ENCODE measurements around the gene BBS9. TPM values are rescaled to one million over a fixed set of nuclear protein-coding genes. Genes with fewer than 3 reads are reported as not detected.

Gene BBS9
- total RNA-seq, 1 experiment from 2014 or later = 5.1 TPM

- Mint-ChIP-seq H3K4me3 (ENCODE audit: unreplicated experiment) (no peak overlapping the region), H3K27me3 (ENCODE audit: insufficient read depth, unreplicated experiment) (no peaks in the 10 kb centered on the region), H3K4me1 (ENCODE audit: insufficient read depth, unreplicated experiment) (no peaks in the 10 kb centered on the region), H3K27ac (ENCODE audit: low read depth, unreplicated experiment) (no peak overlapping the region), H3K36me3 (ENCODE audit: insufficient read depth, unreplicated experiment) (no peaks in the 10 kb centered on the region), H3K9me3 (ENCODE audit: unreplicated experiment) (no peaks in the 10 kb centered on the region)
- TF ChIP-seq CTCF (IDR thresholded peaks at IDR 0.05; ENCODE audit: unreplicated experiment) = no peak
- CTCF ChIA-PET = no interaction called here
- no TSS peak for BruUV-seq (replicated peaks)
- DNase-seq (ENCODE audit: unreplicated experiment) = no peak
- intact Hi-C loops (cut with micrococcal nuclease) = no loop called here
- POLR2A ChIA-PET = no interaction called here
Observed at GRCh38 chr7:33590916-33591315, 461.6 kb downstream of the BBS9 start.

- no peak for DNase-seq (ENCODE audit: unreplicated experiment)
- Mint-ChIP-seq H3K27me3 (ENCODE audit: insufficient read depth, unreplicated experiment) (no peaks in the 10 kb centered on the region), H3K36me3 (ENCODE audit: insufficient read depth, unreplicated experiment) (no peaks in the 10 kb centered on the region), H3K27ac (ENCODE audit: low read depth, unreplicated experiment) (no peak overlapping the region), H3K9me3 (ENCODE audit: unreplicated experiment) (no peaks in the 10 kb centered on the region), H3K4me1 (ENCODE audit: insufficient read depth, unreplicated experiment) (no peaks in the 10 kb centered on the region), H3K4me3 (ENCODE audit: unreplicated experiment) (no peak overlapping the region)
- BruUV-seq (replicated peaks) = no TSS peak
- CTCF ChIA-PET = no interaction called here
- intact Hi-C loops (cut with micrococcal nuclease) = no loop called here
- no peak for TF ChIP-seq CTCF (IDR thresholded peaks at IDR 0.05; ENCODE audit: unreplicated experiment)
- POLR2A ChIA-PET = no interaction called here
Observed at GRCh38 chr7:33591490-33591889, 462.1 kb downstream of the BBS9 start.

- DNase-seq (ENCODE audit: unreplicated experiment) = no peak
- Mint-ChIP-seq H3K27ac (ENCODE audit: low read depth, unreplicated experiment) (no peak overlapping the region), H3K4me3 (ENCODE audit: unreplicated experiment) (no peak overlapping the region), H3K36me3 (ENCODE audit: insufficient read depth, unreplicated experiment) (no peaks in the 10 kb centered on the region), H3K9me3 (ENCODE audit: unreplicated experiment) (no peaks in the 10 kb centered on the region), H3K4me1 (ENCODE audit: insufficient read depth, unreplicated experiment) (no peaks in the 10 kb centered on the region), H3K27me3 (ENCODE audit: insufficient read depth, unreplicated experiment) (no peaks in the 10 kb centered on the region)
- TF ChIP-seq CTCF (IDR thresholded peaks at IDR 0.05; ENCODE audit: unreplicated experiment) = no peak
- BruUV-seq (replicated peaks) = no TSS peak
- ChIA-PET POLR2A (no interaction called here), CTCF (no interaction called here)
- intact Hi-C loops (cut with micrococcal nuclease) = no loop called here
Observed at GRCh38 chr7:33592718-33593117, 463.4 kb downstream of the BBS9 start.

GRCh38 chr7:33593611-33594010 is 464.2 kb downstream of the BBS9 start:
- no peak for DNase-seq (ENCODE audit: unreplicated experiment)
- intact Hi-C loops (cut with micrococcal nuclease) = no loop called here
- Mint-ChIP-seq H3K4me1 (ENCODE audit: insufficient read depth, unreplicated experiment) (no peaks in the 10 kb centered on the region), H3K36me3 (ENCODE audit: insufficient read depth, unreplicated experiment) (no peaks in the 10 kb centered on the region), H3K4me3 (ENCODE audit: unreplicated experiment) (no peak overlapping the region), H3K27ac (ENCODE audit: low read depth, unreplicated experiment) (no peak overlapping the region), H3K27me3 (ENCODE audit: insufficient read depth, unreplicated experiment) (no peaks in the 10 kb centered on the region), H3K9me3 (ENCODE audit: unreplicated experiment) (no peaks in the 10 kb centered on the region)
- TF ChIP-seq CTCF (IDR thresholded peaks at IDR 0.05; ENCODE audit: unreplicated experiment) = no peak
- POLR2A ChIA-PET = no interaction called here
- CTCF ChIA-PET = interaction anchor here (0.7 kb wide), 1 partner anchor 430 kb away, joined by 3 read pairs; no protein-coding TSS in a partner anchor
- no TSS peak for BruUV-seq (replicated peaks)

Data from MCF 10A (cell line).